ENCODE measurements around the gene TMEM80.

TMEM80 gene

GRCh38 chr11:695538-696248 is at the start of gene TMEM80:
TMEM80 (plus strand) TSS chr11:695816; CDS start chr11:695828, 12 bp downstream.
- Histone ChIP-seq H3K4me3 (ENCODE audit: low read depth, low read length) (peak within 1 kb of the TSS; percentile 89), H3K36me3 (ENCODE audit: control insufficient read depth in 2 of 2, insufficient read depth in 1 of 2, low read length in 2 of 2) (peaks cover 0 to 30% of the 10 kb centered on the region in 2 experiments; a peak in 1 of 3 replicates), H3K9me3 (ENCODE audit: control insufficient read depth, insufficient read depth, low read depth, low read length) (no peaks in the 10 kb centered on the region), H3K4me1 (ENCODE audit: control insufficient read depth, insufficient read depth, low read length) (no peaks in the 10 kb centered on the region), H3K27ac (ENCODE audit: extremely low read depth, low read depth, low read length) (peak within 1 kb of the TSS; percentile 97)
- ChIA-PET POLR2A (interaction anchor here (0.6 to 3.9 kb wide), 13 partner anchors 9 to 166 kb away, joined by 3 to 19 read pairs (median 5); partner anchors contain the start of genes CEND1 and IRF7), CTCF (interaction anchor here (0.6 to 3.6 kb wide), 6 partner anchors 11 to 96 kb away, joined by 3 to 28 read pairs (median 4); no protein-coding TSS in a partner anchor)
- TF ChIP-seq GLIS2 (tag by site-specific recombination; IDR thresholded peaks at IDR 0.05) (peak; percentile 61; the same call in 1 of the 2 replicates), ZXDB (tag by site-specific recombination; IDR thresholded peaks at IDR 0.05) (peak; percentile 13; the same call in 1 of the 2 replicates), ZSCAN30 (tag by site-specific recombination; IDR thresholded peaks at IDR 0.05) (0 out of 2 replicates have a peak, but pooled peaks have one; percentile 45), ZNF561 (tag by site-specific recombination; IDR thresholded peaks at IDR 0.05; ENCODE audit: borderline replicate concordance) (peak; percentile 41; the same call in 1 of the 2 replicates), ZFP69B (tag by site-specific recombination; IDR thresholded peaks at IDR 0.05) (no peak), ZBTB26 (tag by site-specific recombination; optimal IDR thresholded peaks at IDR 0.05) (peak; percentile 94), ZBTB8A (tag by site-specific recombination; IDR thresholded peaks at IDR 0.05) (peak; percentile 75), ZNF76 (tag by site-specific recombination; IDR thresholded peaks at IDR 0.05; ENCODE audit: borderline replicate concordance, low read depth) (peak; percentile 60; the same call in 1 of the 2 replicates), KLF8 (tag by site-specific recombination; IDR thresholded peaks at IDR 0.05) (peak; percentile 62; the same call in 1 of the 2 replicates), ZNF692 (tag by site-specific recombination; IDR thresholded peaks at IDR 0.05) (peak; percentile 41; the same call in 1 of the 2 replicates), ZNF335 (tag by site-specific recombination; conservative IDR thresholded peaks at IDR 0.05) (peak; percentile 18; the same call in 1 of the 2 replicates), KLF10 (tag by site-specific recombination; IDR thresholded peaks at IDR 0.05) (0 out of 2 replicates have a peak, but pooled peaks have one; percentile 12), ZBTB17 (tag by site-specific recombination; IDR thresholded peaks at IDR 0.05) (0 out of 2 replicates have a peak, but pooled peaks have one; percentile 79), ZBTB11 (tag by site-specific recombination; conservative IDR thresholded peaks at IDR 0.05; ENCODE audit: low read depth) (peak; percentile 76), ZBTB20 (tag by site-specific recombination; IDR thresholded peaks at IDR 0.05) (peak; percentile 63), MEIS1 (CRISPR knock-in tag; IDR thresholded peaks at IDR 0.05; ENCODE audit: borderline replicate concordance) (no peak), HOXC10 (CRISPR knock-in tag; IDR thresholded peaks at IDR 0.05) (no peak), EGR2 (tag by site-specific recombination; IDR thresholded peaks at IDR 0.05; ENCODE audit: low read depth) (peak; percentile 29; the same call in 1 of the 2 replicates), ZFHX2 (tag by site-specific recombination; conservative IDR thresholded peaks at IDR 0.05) (peak; percentile 36; the same call in 1 of the 2 replicates)
- TF ChIP-seq, protein P1, sequence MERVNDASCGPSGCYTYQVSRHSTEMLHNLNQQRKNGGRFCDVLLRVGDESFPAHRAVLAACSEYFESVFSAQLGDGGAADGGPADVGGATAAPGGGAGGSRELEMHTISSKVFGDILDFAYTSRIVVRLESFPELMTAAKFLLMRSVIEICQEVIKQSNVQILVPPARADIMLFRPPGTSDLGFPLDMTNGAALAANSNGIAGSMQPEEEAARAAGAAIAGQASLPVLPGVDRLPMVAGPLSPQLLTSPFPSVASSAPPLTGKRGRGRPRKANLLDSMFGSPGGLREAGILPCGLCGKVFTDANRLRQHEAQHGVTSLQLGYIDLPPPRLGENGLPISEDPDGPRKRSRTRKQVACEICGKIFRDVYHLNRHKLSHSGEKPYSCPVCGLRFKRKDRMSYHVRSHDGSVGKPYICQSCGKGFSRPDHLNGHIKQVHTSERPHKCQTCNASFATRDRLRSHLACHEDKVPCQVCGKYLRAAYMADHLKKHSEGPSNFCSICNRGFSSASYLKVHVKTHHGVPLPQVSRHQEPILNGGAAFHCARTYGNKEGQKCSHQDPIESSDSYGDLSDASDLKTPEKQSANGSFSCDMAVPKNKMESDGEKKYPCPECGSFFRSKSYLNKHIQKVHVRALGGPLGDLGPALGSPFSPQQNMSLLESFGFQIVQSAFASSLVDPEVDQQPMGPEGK (tag by site-specific recombination; IDR thresholded peaks at IDR 0.05) = peak; percentile 71
- TF ChIP-seq, protein P2, sequence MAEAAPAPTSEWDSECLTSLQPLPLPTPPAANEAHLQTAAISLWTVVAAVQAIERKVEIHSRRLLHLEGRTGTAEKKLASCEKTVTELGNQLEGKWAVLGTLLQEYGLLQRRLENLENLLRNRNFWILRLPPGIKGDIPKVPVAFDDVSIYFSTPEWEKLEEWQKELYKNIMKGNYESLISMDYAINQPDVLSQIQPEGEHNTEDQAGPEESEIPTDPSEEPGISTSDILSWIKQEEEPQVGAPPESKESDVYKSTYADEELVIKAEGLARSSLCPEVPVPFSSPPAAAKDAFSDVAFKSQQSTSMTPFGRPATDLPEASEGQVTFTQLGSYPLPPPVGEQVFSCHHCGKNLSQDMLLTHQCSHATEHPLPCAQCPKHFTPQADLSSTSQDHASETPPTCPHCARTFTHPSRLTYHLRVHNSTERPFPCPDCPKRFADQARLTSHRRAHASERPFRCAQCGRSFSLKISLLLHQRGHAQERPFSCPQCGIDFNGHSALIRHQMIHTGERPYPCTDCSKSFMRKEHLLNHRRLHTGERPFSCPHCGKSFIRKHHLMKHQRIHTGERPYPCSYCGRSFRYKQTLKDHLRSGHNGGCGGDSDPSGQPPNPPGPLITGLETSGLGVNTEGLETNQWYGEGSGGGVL (tag by site-specific recombination; IDR thresholded peaks at IDR 0.05) = 0 out of 2 replicates have a peak, but pooled peaks have one; percentile 33
- TF ChIP-seq, protein P3, sequence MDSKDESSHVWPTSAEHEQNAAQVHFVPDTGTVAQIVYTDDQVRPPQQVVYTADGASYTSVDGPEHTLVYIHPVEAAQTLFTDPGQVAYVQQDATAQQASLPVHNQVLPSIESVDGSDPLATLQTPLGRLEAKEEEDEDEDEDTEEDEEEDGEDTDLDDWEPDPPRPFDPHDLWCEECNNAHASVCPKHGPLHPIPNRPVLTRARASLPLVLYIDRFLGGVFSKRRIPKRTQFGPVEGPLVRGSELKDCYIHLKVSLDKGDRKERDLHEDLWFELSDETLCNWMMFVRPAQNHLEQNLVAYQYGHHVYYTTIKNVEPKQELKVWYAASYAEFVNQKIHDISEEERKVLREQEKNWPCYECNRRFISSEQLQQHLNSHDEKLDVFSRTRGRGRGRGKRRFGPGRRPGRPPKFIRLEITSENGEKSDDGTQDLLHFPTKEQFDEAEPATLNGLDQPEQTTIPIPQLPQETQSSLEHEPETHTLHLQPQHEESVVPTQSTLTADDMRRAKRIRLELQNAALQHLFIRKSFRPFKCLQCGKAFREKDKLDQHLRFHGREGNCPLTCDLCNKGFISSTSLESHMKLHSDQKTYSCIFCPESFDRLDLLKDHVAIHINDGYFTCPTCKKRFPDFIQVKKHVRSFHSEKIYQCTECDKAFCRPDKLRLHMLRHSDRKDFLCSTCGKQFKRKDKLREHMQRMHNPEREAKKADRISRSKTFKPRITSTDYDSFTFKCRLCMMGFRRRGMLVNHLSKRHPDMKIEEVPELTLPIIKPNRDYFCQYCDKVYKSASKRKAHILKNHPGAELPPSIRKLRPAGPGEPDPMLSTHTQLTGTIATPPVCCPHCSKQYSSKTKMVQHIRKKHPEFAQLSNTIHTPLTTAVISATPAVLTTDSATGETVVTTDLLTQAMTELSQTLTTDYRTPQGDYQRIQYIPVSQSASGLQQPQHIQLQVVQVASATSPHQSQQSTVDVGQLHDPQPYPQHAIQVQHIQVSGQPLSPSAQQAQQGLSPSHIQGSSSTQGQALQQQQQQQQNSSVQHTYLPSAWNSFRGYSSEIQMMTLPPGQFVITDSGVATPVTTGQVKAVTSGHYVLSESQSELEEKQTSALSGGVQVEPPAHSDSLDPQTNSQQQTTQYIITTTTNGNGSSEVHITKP (tag by site-specific recombination; IDR thresholded peaks at IDR 0.05) = no peak
